NB4 (cell line): Measurements from ENCODE around the gene PEG3.

Experiments
- DNase-seq: peaks from one replicate; pipeline ENCODE4 v3.0.0; 2010; ENCODE audit warnings: low read depth
- H3K4me3 ChIP-seq: one replicate; pipeline ENCODE4 v1.5.1; 2011; ENCODE audit warnings: mild to moderate bottlenecking, low read depth, low read length, moderate library complexity
- MYC ChIP-seq: IDR thresholded peaks from 2 replicates; pipeline ENCODE4 v1.6.1; 2011; ENCODE audit warnings: low read depth, low read length
- POLR2A ChIP-seq: IDR thresholded peaks from 2 replicates; pipeline ENCODE4 v1.6.1; 2011; ENCODE audit warnings: mild to moderate bottlenecking; ENCODE audit not compliant: insufficient read length; ENCODE audit errors: extremely low read depth
- TF ChIP-seq, protein P1 (sequence below): IDR thresholded peaks from 2 replicates; pipeline ENCODE4 v1.6.1; 2011; ENCODE audit warnings: low read depth, low read length
- TF ChIP-seq, protein P2 (sequence below): IDR thresholded peaks from one replicate; pipeline ENCODE4 v1.5.1; 2012; ENCODE audit warnings: low read depth, low read length

The PEG3 gene

DNA sequence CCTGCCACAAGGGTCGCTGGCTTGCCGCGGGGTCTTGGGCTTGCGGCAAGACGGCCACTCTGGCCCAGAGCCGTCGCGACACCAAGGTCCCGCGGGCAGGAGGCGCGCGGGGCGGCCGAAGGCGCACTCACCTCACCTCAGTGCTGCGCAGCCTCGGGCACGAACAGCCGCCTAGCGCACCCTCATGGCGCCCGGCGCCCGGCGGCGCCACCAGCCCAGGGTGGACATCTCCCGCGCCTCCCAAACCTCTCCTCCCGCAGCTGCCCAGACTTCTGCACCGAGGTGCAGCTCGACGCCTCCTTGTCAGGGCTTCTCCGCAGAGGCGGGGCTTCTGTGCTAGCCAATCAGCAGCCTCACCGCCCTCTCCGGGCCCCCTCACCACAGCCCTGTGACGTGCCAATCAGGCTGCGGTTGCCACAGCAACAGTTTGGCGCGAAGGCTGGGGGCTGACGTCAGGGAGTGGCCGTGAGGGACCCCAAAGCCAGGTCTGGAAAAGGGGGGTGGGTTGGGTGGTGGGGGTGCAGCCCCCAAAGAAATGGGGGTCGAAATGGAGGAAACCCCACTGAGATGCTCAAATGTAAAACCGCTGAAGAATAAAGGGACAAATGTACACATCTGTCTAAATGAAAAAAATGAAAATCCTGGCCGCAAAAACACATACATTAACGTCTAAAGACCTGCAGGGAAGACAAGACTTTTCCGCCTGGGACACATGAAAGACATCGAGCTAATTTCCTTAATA, at the start of gene PEG3, which contains the start of gene ZIM2:
Gene PEG3, minus strand, starts transcription at position 276 of the 742 bp plus-strand sequence. CDS start 16,071 bp downstream, outside the sequence.
Gene ZIM2, minus strand, starts transcription at position 276 of the 742 bp plus-strand sequence. CDS start 16,449 bp downstream, outside the sequence.
- no peak for DNase-seq
- no peak within 1 kb of the TSS for H3K4me3 ChIP-seq
- TF ChIP-seq, protein P1, sequence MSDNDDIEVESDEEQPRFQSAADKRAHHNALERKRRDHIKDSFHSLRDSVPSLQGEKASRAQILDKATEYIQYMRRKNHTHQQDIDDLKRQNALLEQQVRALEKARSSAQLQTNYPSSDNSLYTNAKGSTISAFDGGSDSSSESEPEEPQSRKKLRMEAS: no peak
- TF ChIP-seq, protein P2, sequence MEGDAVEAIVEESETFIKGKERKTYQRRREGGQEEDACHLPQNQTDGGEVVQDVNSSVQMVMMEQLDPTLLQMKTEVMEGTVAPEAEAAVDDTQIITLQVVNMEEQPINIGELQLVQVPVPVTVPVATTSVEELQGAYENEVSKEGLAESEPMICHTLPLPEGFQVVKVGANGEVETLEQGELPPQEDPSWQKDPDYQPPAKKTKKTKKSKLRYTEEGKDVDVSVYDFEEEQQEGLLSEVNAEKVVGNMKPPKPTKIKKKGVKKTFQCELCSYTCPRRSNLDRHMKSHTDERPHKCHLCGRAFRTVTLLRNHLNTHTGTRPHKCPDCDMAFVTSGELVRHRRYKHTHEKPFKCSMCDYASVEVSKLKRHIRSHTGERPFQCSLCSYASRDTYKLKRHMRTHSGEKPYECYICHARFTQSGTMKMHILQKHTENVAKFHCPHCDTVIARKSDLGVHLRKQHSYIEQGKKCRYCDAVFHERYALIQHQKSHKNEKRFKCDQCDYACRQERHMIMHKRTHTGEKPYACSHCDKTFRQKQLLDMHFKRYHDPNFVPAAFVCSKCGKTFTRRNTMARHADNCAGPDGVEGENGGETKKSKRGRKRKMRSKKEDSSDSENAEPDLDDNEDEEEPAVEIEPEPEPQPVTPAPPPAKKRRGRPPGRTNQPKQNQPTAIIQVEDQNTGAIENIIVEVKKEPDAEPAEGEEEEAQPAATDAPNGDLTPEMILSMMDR: no peak
- TF ChIP-seq POLR2A: no peak
- TF ChIP-seq MYC: no peak

DNA sequence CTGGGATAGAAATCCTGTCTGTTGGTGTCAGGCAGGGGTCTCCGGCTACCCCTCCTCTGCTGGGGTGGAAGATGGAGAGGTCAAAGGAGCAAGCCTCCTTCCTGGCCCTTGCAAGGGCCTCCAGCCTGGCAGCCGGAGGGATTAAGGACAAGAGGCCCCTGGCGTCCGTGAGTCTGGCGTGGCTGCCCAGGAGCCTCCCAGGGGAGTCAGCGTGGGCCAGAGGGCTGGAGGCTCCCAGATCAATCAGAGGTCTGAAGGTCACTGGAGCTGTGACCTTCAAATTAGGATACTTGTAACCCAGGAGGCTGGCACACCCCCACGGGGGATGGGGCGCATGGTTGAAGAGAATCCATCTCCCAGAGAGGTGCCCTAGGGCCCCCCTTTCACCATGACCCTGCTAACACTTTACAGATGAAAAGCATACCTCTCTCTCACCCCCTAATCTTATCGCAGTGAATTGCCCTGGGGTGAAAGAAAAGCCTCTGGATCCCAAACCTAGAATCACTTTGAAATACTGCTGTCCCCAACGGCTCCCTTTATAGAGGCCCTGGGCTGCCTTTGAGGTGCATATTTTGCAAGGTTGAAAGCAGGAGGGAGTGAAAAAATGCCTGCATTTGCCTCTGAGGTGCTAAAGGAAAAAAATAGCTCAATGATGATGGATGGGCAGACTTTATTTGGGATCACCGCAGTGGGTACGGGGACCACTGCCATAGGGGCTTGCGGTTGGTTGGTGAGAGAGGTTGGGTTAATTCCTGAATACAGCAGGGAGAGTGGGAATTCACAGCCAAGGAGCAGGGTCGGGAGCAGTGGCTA, 44.9 kb upstream of the PEG3 start:
- no peak overlapping the region for H3K4me3 ChIP-seq
- no peak for DNase-seq
- TF ChIP-seq MYC: no peak
- TF ChIP-seq, protein P1: no peak
- no peak for TF ChIP-seq POLR2A
- TF ChIP-seq, protein P2: no peak

DNA sequence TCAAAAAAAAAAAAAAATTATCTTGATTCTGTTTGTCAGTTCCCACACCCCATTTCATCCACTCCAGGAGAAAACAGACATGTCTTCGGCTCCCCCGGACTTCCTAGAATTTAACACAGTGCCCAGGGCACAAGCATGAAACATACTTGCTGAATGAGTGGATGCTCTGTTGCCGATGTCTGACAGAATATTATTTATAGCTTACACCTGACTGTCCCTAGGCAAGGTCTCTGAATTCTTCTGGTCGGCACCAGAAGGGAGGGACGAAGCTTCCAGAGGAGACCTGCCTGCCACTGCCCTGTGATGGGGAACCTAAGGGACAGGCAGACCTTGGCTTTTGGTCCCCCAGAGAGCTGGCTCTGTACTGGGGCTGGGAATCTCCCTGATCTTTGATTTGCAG, 43.9 kb upstream of the PEG3 start:
- no peak overlapping the region for H3K4me3 ChIP-seq
- TF ChIP-seq MYC (no peak), POLR2A (no peak)
- TF ChIP-seq, protein P1: no peak
- no peak for DNase-seq

DNA sequence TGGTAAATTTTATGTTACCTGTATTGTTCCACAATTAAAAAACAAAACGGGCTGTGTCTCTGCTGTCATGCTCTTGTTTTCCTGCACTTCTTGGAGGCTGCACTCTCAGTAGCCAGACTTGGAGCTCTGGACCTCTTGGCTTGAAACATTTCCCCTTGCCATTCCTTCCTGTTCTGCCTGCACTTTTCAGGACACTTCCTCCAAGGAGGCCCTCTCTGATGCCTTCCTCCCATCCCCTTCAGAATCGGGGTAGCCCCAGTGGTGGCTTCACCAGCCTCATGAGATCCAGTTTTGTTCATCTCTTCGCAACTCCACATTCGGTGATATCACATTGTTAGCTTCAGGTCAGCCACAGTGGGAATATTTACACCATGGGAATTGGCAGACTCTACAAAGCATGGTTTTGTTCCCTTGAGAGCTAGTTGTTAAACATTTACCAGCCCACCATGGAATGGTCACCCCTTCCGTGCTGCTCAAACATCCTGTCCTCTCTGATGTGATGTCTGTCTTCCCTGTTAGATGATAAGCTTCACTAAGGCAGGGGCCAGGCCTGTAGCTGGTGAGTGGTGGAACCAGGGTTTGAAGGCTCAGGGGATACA, 40.2 kb upstream of the PEG3 start:
- H3K4me3 ChIP-seq: no peak overlapping the region
- no peak for DNase-seq
- TF ChIP-seq POLR2A (no peak), MYC (no peak)
- TF ChIP-seq, protein P1: no peak
- TF ChIP-seq, protein P2: no peak

DNA sequence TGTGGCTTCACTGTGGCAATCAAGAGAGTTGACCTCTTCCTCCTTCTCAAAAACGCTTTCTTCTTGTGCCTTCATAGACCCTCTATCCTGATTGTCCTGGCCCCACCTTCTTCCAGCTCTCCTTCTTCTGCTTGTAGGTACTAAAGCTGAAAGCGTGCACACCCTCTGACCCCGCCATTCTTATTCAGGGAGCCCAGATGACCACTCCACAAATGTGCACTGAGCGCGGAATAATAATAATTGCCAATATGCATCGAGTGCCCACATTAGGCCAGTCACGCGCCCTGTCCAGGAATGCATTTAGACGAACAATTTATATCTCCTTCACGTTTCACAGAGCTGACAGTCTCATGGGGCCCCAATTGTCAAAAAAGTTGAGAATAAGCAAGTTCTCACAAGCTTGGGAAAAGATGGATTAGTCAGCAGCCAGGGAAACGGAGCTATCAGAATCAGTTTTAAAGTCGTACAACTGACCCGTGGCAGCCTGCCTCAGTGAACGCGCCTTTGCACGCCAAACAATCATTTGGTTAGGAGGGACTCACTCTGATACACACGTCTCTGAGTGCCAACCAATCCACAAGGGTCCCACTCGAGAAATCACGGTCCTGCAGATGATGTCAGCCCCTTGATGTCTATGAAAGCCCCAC, 36.7 kb upstream of the PEG3 start:
- DNase-seq: no peak
- no peak for TF ChIP-seq POLR2A
- TF ChIP-seq, protein P1: no peak
- TF ChIP-seq MYC: no peak
- TF ChIP-seq, protein P2: no peak

More for the DNA sequence above, 36.7 kb upstream of the PEG3 start:
- no peak overlapping the region for H3K4me3 ChIP-seq
